Measurements from ENCODE around the gene DNAAF2.
"Not testable (repeated sequence)": the region's sequence is repeated elsewhere in the genome, so short reads cannot be mapped to it uniquely, and the experiment has no call there.

Gene DNAAF2

GRCh38 chr14:49585803-49586672 lies 49.0 kb downstream of the DNAAF2 start, which contains the start of gene RPS29:
RPS29 (minus strand) TSS chr14:49586380; CDS start chr14:49586346, 34 bp downstream.
- peak; percentile 89 for DNase-seq (ENCODE audit: low spot score)
- TF ChIP-seq CTCF (IDR thresholded peaks at IDR 0.05; ENCODE audit: extremely low read depth, insufficient read depth, missing control alignments): no peak
- in situ Hi-C loops (cut with MboI; ENCODE audit: low pct_unique_long_range_greater_than_20kb, low sequenced_read_pairs, unreplicated experiment): no loop called here

GRCh38 chr14:49584981-49585640 lies 49.9 kb downstream of the DNAAF2 start:
- in situ Hi-C loops (cut with MboI; ENCODE audit: low pct_unique_long_range_greater_than_20kb, low sequenced_read_pairs, unreplicated experiment); DNase-seq (ENCODE audit: low spot score): not testable (repeated sequence)

- no peak for DNase-seq (ENCODE audit: low spot score)
- no peak for TF ChIP-seq CTCF (IDR thresholded peaks at IDR 0.05; ENCODE audit: extremely low read depth, insufficient read depth, missing control alignments)
- in situ Hi-C loops (cut with MboI; ENCODE audit: low pct_unique_long_range_greater_than_20kb, low sequenced_read_pairs, unreplicated experiment): no loop called here
Observed at GRCh38 chr14:49584058-49584457, 51.0 kb downstream of the DNAAF2 start.

GRCh38 chr14:49583629-49584028 lies 51.4 kb downstream of the DNAAF2 start:
- no peak for TF ChIP-seq CTCF (IDR thresholded peaks at IDR 0.05; ENCODE audit: extremely low read depth, insufficient read depth, missing control alignments)
- in situ Hi-C loops (cut with MboI; ENCODE audit: low pct_unique_long_range_greater_than_20kb, low sequenced_read_pairs, unreplicated experiment): no loop called here
- DNase-seq (ENCODE audit: low spot score): no peak

GRCh38 chr14:49582113-49582977 lies 52.7 kb downstream of the DNAAF2 start:
- in situ Hi-C loops (cut with MboI; ENCODE audit: low pct_unique_long_range_greater_than_20kb, low sequenced_read_pairs, unreplicated experiment): no loop called here
- TF ChIP-seq CTCF (IDR thresholded peaks at IDR 0.05; ENCODE audit: extremely low read depth, insufficient read depth, missing control alignments): no peak
- DNase-seq (ENCODE audit: low spot score): no peak

- TF ChIP-seq CTCF (IDR thresholded peaks at IDR 0.05; ENCODE audit: extremely low read depth, insufficient read depth, missing control alignments): no peak
Observed at GRCh38 chr14:49581209-49582112, 53.6 kb downstream of the DNAAF2 start.

More at GRCh38 chr14:49581209-49582112, 53.6 kb downstream of the DNAAF2 start:
- DNase-seq (ENCODE audit: low spot score): no peak
- in situ Hi-C loops (cut with MboI; ENCODE audit: low pct_unique_long_range_greater_than_20kb, low sequenced_read_pairs, unreplicated experiment): no loop called here

Measured in GM13977 (cell line).